Astrocyte of the cerebellum (primary cell): ENCODE measurements around the gene RAB20.

Source experiments
- DNase-seq: peaks from one replicate; pipeline ENCODE4 v3.0.0-alpha.2; 2011; ENCODE audit warnings: low read depth
- H3K4me3 ChIP-seq: 2 replicates; pipeline ENCODE4 v1.5.1; 2011; ENCODE audit warnings: mild to moderate bottlenecking, low read depth, low read length, moderate library complexity
- in situ Hi-C: cut with HindIII; loops from 2 replicates; pipeline ENCODE4 v1.10.0; 2017; ENCODE audit warnings: low sequenced_read_pairs
- TF ChIP-seq, protein P1 (sequence below): IDR thresholded peaks from 2 replicates; pipeline ENCODE4 v1.5.1; 2012; ENCODE audit warnings: low read length, low read depth, moderate library complexity, mild to moderate bottlenecking; ENCODE audit errors: missing control alignments

The RAB20 gene

DNA sequence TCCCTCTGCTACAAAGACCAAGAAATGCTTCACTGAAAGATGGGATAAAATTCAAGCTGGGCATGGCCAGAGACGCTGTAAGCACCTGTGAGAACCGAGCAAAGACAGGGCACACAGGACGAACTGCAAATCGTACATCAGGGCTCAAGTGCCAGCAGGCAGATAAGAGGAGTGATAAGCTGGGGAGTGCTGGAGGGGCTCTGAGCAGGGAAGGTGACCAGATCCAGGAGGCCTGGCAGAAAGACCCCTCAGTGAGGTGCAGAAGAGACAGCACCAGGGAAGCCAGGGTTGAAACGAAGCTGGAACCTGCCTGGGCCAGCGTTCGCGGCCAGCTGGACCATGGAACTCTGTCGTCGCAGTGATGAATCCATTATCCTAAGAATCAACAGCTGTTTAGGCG, 10.2 kb downstream of the RAB20 start:
- in situ Hi-C loops: no loop called here
- H3K4me3 ChIP-seq: no peak overlapping the region
- no peak for DNase-seq
- TF ChIP-seq, protein P1, sequence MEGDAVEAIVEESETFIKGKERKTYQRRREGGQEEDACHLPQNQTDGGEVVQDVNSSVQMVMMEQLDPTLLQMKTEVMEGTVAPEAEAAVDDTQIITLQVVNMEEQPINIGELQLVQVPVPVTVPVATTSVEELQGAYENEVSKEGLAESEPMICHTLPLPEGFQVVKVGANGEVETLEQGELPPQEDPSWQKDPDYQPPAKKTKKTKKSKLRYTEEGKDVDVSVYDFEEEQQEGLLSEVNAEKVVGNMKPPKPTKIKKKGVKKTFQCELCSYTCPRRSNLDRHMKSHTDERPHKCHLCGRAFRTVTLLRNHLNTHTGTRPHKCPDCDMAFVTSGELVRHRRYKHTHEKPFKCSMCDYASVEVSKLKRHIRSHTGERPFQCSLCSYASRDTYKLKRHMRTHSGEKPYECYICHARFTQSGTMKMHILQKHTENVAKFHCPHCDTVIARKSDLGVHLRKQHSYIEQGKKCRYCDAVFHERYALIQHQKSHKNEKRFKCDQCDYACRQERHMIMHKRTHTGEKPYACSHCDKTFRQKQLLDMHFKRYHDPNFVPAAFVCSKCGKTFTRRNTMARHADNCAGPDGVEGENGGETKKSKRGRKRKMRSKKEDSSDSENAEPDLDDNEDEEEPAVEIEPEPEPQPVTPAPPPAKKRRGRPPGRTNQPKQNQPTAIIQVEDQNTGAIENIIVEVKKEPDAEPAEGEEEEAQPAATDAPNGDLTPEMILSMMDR: no peak

DNA sequence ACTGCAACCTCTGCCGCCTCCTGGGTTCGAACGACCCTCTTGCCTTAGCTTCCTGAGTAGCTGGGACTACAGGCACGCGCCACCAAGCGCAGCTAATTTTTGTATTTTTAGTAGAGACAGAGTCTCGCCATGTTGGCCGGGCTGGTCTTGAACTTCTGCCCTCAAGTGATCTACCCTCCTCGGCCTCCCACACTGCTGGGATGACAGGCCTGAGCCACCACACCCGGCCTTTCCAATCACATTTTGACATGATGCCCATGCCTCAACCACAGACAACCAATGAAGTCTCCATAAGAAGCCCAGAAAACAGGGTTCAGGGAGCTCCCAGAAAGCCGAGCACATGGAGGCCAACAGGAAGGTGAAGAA, 11.7 kb downstream of the RAB20 start:
- H3K4me3 ChIP-seq: no peak overlapping the region
- in situ Hi-C loops: no loop called here
- no peak for DNase-seq
- TF ChIP-seq, protein P1: no peak

DNA sequence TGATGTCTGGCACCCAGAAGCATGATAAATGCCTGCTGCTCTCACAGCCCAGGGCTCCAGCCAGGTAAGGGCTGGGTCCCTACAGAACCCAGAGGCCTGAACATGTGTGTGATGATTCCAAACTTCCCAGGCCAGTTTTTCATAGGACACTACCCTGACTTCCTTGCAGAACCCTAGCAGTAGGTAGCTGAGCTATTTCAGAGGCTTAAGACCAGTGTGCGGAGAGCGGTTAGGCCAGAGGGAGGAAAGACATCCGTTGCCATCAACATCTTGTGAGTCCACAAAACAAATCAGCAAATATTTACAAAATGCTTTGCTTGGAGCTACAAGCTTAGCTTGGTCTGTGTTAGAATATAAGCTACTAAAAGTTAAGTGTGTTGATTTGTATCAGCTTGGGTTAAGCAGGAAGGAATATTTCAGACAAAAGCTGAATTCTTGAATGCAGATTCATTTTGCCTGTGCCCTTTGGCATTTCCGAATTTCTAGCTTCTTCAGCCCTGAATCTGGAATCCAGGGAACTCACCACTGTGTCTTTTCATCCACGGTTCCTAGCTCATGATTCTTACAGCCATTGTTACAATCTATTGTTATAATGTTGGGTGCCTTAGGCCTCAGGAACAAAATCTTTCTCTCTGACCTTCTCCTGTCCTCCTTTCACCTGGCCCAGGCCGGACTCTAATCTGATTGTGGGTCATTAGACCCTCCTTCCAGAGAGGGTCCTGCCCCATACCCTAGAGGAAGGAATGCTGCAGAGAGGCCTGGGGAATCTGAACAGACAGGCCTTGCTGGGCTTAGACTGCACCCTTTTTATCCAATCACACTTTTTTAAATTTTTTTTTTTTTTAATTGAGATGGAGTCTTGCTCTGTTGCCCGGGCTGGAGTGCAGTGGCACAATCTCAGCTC, 12.4 kb downstream of the RAB20 start:
- H3K4me3 ChIP-seq: no peak overlapping the region
- TF ChIP-seq, protein P1: no peak
- in situ Hi-C loops: no loop called here
- no peak for DNase-seq

DNA sequence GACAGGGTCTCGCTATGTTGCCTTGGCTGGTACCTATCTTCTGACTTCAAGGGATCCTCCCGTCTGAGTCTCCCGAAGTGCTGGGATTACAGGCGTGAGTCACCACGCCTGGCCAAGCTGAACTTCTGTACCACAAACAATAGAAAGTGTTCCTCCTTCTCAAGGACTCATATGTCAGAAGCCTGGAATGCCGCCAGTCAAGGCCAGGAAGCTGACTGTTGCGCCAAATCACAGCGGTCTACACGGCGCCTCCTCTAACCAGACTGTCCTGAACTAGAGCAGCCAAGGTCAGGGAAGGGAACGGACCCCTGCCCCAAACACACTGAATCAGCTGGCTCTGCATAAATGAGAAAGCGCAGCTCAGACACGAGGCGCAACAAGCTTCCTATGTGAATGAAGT, 14.6 kb downstream of the RAB20 start:
- no peak overlapping the region for H3K4me3 ChIP-seq
- in situ Hi-C loops: no loop called here
- peak; percentile 71 for DNase-seq
- TF ChIP-seq, protein P1: no peak

DNA sequence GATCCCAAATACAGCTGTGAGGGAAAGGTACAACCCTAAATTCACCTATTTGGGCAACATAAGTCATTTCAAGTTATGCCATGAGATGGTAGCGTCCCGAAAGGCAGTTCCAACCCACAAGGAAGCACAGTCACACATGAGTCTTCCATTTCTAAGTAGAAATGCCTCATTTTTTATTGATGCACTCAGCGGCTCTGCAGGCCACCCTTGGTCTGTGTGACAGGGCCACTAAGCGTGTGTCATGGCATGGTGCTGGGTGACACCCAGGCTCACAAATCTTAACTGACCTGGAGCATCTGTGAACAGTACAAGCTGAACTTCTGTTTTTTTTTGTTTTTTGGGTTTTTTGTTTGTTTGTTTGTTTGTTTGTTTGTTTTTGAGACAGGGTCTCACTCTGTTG, 15.1 kb downstream of the RAB20 start:
- H3K4me3 ChIP-seq: no peak overlapping the region
- in situ Hi-C loops: no loop called here
- DNase-seq: no peak
- TF ChIP-seq, protein P1: no peak

DNA sequence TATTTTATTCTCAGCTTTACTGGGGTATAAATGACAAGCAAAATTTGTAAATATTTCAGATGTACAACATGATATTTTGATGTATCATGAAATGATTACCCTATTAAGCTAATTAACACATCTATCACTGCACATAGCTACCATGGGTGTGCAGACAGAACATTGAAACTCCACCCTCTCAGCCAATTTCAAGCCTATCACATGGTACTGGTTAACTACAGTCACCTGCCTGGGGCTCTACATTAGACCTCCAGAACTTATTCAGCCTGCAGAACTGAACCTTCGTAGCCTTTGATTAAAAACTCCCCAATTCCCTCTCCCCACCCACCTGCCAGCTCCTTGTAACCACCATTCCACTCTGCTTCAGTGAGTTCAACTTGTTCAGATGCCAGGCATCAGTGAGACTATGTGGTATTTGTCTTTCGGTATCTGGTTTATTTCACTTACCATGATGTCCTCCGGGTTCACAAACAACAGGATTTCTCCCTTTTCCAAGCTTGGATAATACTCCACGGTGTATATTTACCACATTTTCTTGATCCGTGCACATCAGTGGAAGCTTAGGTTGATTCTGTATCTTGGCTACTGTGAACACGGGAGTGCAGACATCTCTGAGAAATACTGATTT, 19.2 kb downstream of the RAB20 start:
- TF ChIP-seq, protein P1: no peak
- no peak for DNase-seq
- in situ Hi-C loops: no loop called here
- no peak overlapping the region for H3K4me3 ChIP-seq
